ENCODE data around the gene ANKLE1.

The ANKLE1 gene, protein sequence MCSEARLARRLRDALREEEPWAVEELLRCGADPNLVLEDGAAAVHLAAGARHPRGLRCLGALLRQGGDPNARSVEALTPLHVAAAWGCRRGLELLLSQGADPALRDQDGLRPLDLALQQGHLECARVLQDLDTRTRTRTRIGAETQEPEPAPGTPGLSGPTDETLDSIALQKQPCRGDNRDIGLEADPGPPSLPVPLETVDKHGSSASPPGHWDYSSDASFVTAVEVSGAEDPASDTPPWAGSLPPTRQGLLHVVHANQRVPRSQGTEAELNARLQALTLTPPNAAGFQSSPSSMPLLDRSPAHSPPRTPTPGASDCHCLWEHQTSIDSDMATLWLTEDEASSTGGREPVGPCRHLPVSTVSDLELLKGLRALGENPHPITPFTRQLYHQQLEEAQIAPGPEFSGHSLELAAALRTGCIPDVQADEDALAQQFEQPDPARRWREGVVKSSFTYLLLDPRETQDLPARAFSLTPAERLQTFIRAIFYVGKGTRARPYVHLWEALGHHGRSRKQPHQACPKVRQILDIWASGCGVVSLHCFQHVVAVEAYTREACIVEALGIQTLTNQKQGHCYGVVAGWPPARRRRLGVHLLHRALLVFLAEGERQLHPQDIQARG
- long read RNA-seq, transcript ANKLE1-201 (9 exons, 3,218 nt): major isoform, 110 of 254 reads
- long read RNA-seq, transcript ANKLE1-204 (9 exons, 2,294 nt): minor isoform, 8 of 254 reads
- long read RNA-seq, partial matches to known transcripts: 80 of 254 reads
- long read RNA-seq, other reads (novel, unspliced or antisense): 54 of 254 reads

- peak within 1 kb of the TSS; percentile 66 for H3K4me3 ChIP-seq (replicated peaks; ENCODE audit: insufficient read depth, low read length)
- peak within 1 kb of the TSS; percentile 76 for H3K27ac ChIP-seq (replicated peaks)
- TF ChIP-seq GABPA (IDR thresholded peaks at IDR 0.05; ENCODE audit: low read depth) (no peak), POLR2AphosphoS5 (IDR thresholded peaks at IDR 0.05; ENCODE audit: low read depth) (peak; percentile 69), SPI1 (IDR thresholded peaks at IDR 0.05; ENCODE audit: borderline replicate concordance, low read depth) (peak; percentile 84)
- TF ChIP-seq, protein P1, sequence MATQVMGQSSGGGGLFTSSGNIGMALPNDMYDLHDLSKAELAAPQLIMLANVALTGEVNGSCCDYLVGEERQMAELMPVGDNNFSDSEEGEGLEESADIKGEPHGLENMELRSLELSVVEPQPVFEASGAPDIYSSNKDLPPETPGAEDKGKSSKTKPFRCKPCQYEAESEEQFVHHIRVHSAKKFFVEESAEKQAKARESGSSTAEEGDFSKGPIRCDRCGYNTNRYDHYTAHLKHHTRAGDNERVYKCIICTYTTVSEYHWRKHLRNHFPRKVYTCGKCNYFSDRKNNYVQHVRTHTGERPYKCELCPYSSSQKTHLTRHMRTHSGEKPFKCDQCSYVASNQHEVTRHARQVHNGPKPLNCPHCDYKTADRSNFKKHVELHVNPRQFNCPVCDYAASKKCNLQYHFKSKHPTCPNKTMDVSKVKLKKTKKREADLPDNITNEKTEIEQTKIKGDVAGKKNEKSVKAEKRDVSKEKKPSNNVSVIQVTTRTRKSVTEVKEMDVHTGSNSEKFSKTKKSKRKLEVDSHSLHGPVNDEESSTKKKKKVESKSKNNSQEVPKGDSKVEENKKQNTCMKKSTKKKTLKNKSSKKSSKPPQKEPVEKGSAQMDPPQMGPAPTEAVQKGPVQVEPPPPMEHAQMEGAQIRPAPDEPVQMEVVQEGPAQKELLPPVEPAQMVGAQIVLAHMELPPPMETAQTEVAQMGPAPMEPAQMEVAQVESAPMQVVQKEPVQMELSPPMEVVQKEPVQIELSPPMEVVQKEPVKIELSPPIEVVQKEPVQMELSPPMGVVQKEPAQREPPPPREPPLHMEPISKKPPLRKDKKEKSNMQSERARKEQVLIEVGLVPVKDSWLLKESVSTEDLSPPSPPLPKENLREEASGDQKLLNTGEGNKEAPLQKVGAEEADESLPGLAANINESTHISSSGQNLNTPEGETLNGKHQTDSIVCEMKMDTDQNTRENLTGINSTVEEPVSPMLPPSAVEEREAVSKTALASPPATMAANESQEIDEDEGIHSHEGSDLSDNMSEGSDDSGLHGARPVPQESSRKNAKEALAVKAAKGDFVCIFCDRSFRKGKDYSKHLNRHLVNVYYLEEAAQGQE (IDR thresholded peaks at IDR 0.05; ENCODE audit: insufficient replicate concordance, low read depth): peak; percentile 12
- no peaks in the 10 kb centered on the region for H3K27me3 ChIP-seq (ENCODE audit: insufficient read depth, poor library complexity, severe bottlenecking)
- DNase-seq (ENCODE audit: low read depth in 1 of 2, low spot score in 1 of 2): peak; percentile 77 to 89
Observed at GRCh38 chr19:17281391-17282304, at the start of gene ANKLE1. Gene ANKLE1 (plus strand): TSS chr19:17281901. CDS start chr19:17281921, 20 bp downstream.

DNA sequence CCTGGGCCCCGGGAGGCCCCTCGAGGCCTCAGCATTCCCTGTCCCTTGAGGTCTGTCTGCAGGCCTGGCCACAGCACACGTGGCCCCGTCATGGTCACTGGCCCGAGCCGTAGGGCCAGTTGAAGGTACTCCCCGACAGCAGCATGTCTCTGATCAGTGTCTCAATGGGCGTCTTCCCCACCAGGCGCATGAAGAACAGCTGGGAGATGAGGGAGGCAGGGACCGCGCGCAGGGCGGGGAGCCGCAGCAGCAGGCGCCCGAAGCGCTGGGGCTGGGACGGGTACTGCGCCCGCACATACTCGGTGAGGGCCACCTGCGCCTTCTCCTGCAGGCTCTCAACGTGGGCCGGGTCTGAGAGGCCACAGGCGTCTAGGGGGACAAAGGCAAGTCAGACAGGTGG is 49.4 kb upstream of the ANKLE1 start:
- no peak for DNase-seq (ENCODE audit: low read depth in 1 of 2, low spot score in 1 of 2)
- no peaks in the 10 kb centered on the region for H3K27me3 ChIP-seq (ENCODE audit: insufficient read depth, poor library complexity, severe bottlenecking)
- TF ChIP-seq POLR2AphosphoS5 (IDR thresholded peaks at IDR 0.05; ENCODE audit: low read depth): no peak
- no peak for TF ChIP-seq SPI1 (IDR thresholded peaks at IDR 0.05; ENCODE audit: borderline replicate concordance, low read depth)
- no peak for TF ChIP-seq CTCF (IDR thresholded peaks at IDR 0.05; ENCODE audit: insufficient read depth, low read length)
- no peak for TF ChIP-seq GABPA (IDR thresholded peaks at IDR 0.05; ENCODE audit: low read depth)
- TF ChIP-seq, protein P1 (IDR thresholded peaks at IDR 0.05; ENCODE audit: insufficient replicate concordance, low read depth): no peak
- H3K27ac ChIP-seq (replicated peaks): no peak overlapping the region
- no peak overlapping the region for H3K4me3 ChIP-seq (replicated peaks; ENCODE audit: insufficient read depth, low read length)

DNA sequence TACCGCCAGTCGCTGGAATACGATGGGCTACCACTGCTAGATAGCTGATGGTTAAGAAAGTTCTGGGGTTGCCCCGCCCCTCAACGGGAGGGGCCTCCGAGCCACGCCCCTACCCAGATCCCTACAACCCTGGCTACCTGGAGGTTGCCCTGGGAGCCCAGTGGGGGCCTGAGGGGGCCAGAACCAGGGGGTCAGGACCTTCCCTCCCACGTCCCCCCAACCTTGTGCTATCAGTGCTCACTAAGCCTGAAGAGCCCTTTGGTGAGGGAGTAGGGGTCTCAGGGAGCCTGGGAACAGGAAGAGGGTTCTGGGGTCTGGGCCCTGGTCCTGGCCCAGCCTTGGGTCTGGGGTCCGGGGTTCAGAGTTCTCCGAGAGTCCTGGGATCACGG is 46.8 kb upstream of the ANKLE1 start:
- no peak for DNase-seq (ENCODE audit: low read depth in 1 of 2, low spot score in 1 of 2)
- TF ChIP-seq GABPA (IDR thresholded peaks at IDR 0.05; ENCODE audit: low read depth): no peak
- no peak for TF ChIP-seq CTCF (IDR thresholded peaks at IDR 0.05; ENCODE audit: insufficient read depth, low read length)
- TF ChIP-seq POLR2AphosphoS5 (IDR thresholded peaks at IDR 0.05; ENCODE audit: low read depth): no peak
- Histone ChIP-seq H3K4me3 (replicated peaks; ENCODE audit: insufficient read depth, low read length) (peak overlapping the region; percentile 53), H3K27me3 (ENCODE audit: insufficient read depth, poor library complexity, severe bottlenecking) (no peaks in the 10 kb centered on the region), H3K27ac (replicated peaks) (no peak overlapping the region)
